Dendritic cell treated with granulocyte-macrophage colony-stimulating factor and Interleukin-4, amounts not matched to agents 40 ng/mL and 50 ng/mL, for 4 days (primary cell): ENCODE measurements around the gene GMDS.

Experiments used
- H3K27ac Mint-ChIP-seq: one replicate; pipeline ENCODE4 v1.8.0; 2022; ENCODE audit warnings: mild to moderate bottlenecking, mixed read lengths
- H3K27me3 Mint-ChIP-seq: one replicate; pipeline ENCODE4 v1.8.0; 2022; ENCODE audit warnings: mild to moderate bottlenecking, mixed read lengths
- H3K36me3 Mint-ChIP-seq: one replicate; pipeline ENCODE4 v1.8.0; 2022; ENCODE audit warnings: low read depth, mixed read lengths
- H3K4me1 Mint-ChIP-seq: one replicate; pipeline ENCODE4 v1.8.0; 2022; ENCODE audit warnings: low read depth, mixed read lengths
- H3K4me3 Mint-ChIP-seq: one replicate; pipeline ENCODE4 v1.8.0; 2022; ENCODE audit warnings: mild to moderate bottlenecking, moderate library complexity, mixed read lengths
- H3K9me3 Mint-ChIP-seq: one replicate; pipeline ENCODE4 v1.8.0; 2022; ENCODE audit warnings: mixed read lengths
- intact Hi-C: fragments of 100-400 bp; cut with micrococcal nuclease; formaldehyde crosslinking; loops from one replicate; pipeline ENCODE4 v1.15.0; 2022

Gene GMDS

DNA sequence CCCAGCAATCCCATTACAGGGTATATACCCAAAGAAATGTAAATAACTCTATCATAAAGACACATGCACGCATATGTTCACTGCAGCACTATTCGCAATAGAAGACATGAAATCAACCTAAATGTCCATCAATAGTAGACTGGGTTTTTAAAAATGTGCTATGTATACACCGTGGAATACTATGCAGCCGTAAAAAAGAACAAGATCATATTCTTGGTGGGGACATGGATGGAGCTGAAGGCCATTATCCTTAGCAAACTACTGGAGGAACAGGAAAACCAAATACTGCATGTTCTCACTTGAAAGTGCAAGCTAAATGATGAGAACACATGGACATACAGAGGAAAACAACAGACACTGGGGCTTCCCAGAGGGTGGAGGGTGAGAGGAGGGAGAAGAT, 201.2 kb downstream of the GMDS start:
- Mint-ChIP-seq H3K4me1 (no peaks in the 10 kb centered on the region), H3K36me3 (no peaks in the 10 kb centered on the region), H3K27me3 (no peaks in the 10 kb centered on the region), H3K27ac (no peak overlapping the region), H3K9me3 (no peaks in the 10 kb centered on the region), H3K4me3 (no peak overlapping the region)
- intact Hi-C loops, result no loop called here

GRCh38 chr6:2042956-2043648, 202.3 kb downstream of the GMDS start:
- Mint-ChIP-seq H3K4me3 (no peak overlapping the region), H3K27ac (no peak overlapping the region), H3K9me3 (no peaks in the 10 kb centered on the region), H3K4me1 (no peaks in the 10 kb centered on the region), H3K27me3 (no peaks in the 10 kb centered on the region), H3K36me3 (no peaks in the 10 kb centered on the region)
- intact Hi-C loops, result no loop called here

- no peaks in the 10 kb centered on the region for H3K27me3 Mint-ChIP-seq
- H3K36me3 Mint-ChIP-seq, result no peaks in the 10 kb centered on the region
- H3K27ac Mint-ChIP-seq, result no peak overlapping the region
- no peaks in the 10 kb centered on the region for H3K9me3 Mint-ChIP-seq
- no peak overlapping the region for H3K4me3 Mint-ChIP-seq
- H3K4me1 Mint-ChIP-seq, result no peaks in the 10 kb centered on the region
- intact Hi-C loops, result no loop called here
These were observed 207.3 kb downstream of the GMDS start for GRCh38 chr6:2038092-2038491.

DNA sequence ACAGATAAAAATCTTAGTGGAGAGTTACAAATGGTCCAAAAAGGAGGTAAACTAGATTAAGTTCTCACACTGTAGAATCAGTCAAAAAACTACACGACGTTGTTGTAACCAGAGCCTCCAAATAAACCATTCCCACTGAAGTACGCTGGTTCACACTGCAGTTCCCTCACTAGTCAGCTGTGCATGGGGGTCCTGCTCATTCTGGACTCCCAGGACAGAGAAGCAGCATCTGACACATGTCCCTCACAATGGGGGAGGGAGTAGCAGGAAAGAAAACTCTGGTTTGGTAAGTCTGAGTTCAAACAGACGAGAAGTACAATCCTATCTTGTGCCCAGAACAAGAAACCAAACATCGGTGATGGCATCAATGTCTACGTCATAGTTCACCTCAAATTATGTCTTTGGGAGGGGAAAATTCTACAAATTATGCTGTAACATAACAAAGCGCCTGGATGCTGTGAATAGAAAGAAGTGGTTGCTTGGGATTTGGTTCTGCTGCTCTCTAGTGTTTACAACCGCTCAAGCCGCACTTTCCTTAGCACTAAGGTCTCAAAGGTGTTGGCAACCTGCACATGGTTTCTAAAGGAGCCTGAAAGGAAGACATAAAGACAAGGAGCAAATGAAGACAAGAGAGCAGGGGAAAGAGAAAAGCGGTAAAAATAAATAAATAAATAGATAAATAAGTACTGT, 208.0 kb downstream of the GMDS start:
- intact Hi-C loops, result no loop called here
- no peak overlapping the region for H3K4me3 Mint-ChIP-seq

DNA sequence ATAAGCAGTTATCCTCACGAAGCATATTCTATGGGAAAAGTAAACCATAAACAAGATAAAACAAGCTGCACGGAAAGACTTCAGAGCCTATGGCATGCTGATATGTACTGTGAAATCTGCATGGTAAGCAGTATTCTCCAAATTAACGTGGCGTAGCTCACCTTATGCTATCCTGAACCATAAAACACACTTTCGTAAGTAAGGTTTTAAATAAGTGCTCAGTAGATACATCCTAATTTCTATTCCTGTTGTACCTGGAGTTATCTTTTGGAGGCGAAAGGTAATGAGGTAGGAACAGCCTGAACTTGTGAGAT, 208.7 kb downstream of the GMDS start:
- no peak overlapping the region for H3K4me3 Mint-ChIP-seq
- H3K36me3 Mint-ChIP-seq, result no peaks in the 10 kb centered on the region
- H3K27ac Mint-ChIP-seq, result no peak overlapping the region
- intact Hi-C loops, result no loop called here
- H3K4me1 Mint-ChIP-seq, result no peaks in the 10 kb centered on the region
- no peaks in the 10 kb centered on the region for H3K9me3 Mint-ChIP-seq
- no peaks in the 10 kb centered on the region for H3K27me3 Mint-ChIP-seq

More for the DNA sequence above, 208.0 kb downstream of the GMDS start:
- no peaks in the 10 kb centered on the region for H3K27me3 Mint-ChIP-seq
- no peaks in the 10 kb centered on the region for H3K4me1 Mint-ChIP-seq
- H3K36me3 Mint-ChIP-seq, result no peaks in the 10 kb centered on the region
- H3K27ac Mint-ChIP-seq, result no peak overlapping the region
- H3K9me3 Mint-ChIP-seq, result no peaks in the 10 kb centered on the region

GRCh38 chr6:2035826-2036709, 209.3 kb downstream of the GMDS start:
- H3K27ac Mint-ChIP-seq, result no peak overlapping the region
- no peaks in the 10 kb centered on the region for H3K36me3 Mint-ChIP-seq
- no peaks in the 10 kb centered on the region for H3K4me1 Mint-ChIP-seq
- H3K27me3 Mint-ChIP-seq, result no peaks in the 10 kb centered on the region
- intact Hi-C loops, result no loop called here
- H3K9me3 Mint-ChIP-seq, result no peaks in the 10 kb centered on the region
- no peak overlapping the region for H3K4me3 Mint-ChIP-seq

DNA sequence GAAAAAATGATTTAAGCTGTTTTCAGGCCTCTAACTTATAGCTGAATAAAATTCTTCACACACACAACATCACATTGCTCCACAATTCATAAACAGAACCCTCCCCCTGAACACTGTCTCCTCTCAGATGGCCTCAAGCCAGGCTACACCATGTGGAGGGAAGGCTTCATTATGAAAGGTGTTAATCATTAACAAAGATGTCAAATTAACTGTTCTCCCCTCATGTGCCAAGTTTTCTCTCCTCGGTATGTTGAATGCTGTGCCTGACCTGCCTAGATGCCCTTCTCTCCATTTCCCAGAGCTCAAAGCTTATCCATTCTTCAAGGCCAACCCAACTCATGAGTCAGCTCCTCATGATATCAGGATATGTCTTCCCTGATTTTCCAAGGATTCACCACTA, 210.4 kb downstream of the GMDS start:
- no peaks in the 10 kb centered on the region for H3K9me3 Mint-ChIP-seq
- no peaks in the 10 kb centered on the region for H3K36me3 Mint-ChIP-seq
- no peaks in the 10 kb centered on the region for H3K4me1 Mint-ChIP-seq
- no peak overlapping the region for H3K27ac Mint-ChIP-seq
- H3K27me3 Mint-ChIP-seq, result no peaks in the 10 kb centered on the region
- no peak overlapping the region for H3K4me3 Mint-ChIP-seq
- intact Hi-C loops, result no loop called here

GRCh38 chr6:2034256-2034655, 211.1 kb downstream of the GMDS start:
- intact Hi-C loops, result no loop called here
- no peaks in the 10 kb centered on the region for H3K4me1 Mint-ChIP-seq
- H3K36me3 Mint-ChIP-seq, result no peaks in the 10 kb centered on the region
- H3K4me3 Mint-ChIP-seq, result no peak overlapping the region
- H3K27me3 Mint-ChIP-seq, result no peaks in the 10 kb centered on the region
- H3K27ac Mint-ChIP-seq, result no peak overlapping the region
- H3K9me3 Mint-ChIP-seq, result no peaks in the 10 kb centered on the region

DNA sequence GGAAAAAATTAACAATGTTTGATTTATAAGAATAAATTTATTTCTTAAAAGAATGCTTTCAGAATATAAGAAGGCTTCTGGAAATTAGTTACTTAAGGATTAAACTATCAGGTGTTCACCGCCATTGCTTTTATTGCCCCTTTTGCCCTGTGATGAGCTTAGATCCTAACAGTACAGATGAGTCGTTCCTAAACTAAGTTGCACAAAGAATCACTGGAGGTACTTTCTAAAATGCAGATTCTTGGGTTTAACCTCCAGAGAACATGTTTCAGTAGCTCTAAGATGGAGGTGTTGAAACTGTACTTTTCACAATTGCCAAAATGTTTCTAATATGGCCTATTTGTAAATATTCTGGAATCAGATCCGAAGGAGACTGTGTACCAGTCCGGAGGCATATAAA, 211.9 kb downstream of the GMDS start:
- Mint-ChIP-seq H3K9me3 (no peaks in the 10 kb centered on the region), H3K4me3 (no peak overlapping the region), H3K4me1 (no peaks in the 10 kb centered on the region), H3K27me3 (no peaks in the 10 kb centered on the region), H3K36me3 (no peaks in the 10 kb centered on the region), H3K27ac (no peak overlapping the region)
- intact Hi-C loops, result no loop called here

GRCh38 chr6:2030682-2031244, 214.6 kb downstream of the GMDS start:
- Mint-ChIP-seq H3K4me3 (no peak overlapping the region), H3K9me3 (no peaks in the 10 kb centered on the region), H3K36me3 (no peaks in the 10 kb centered on the region), H3K27me3 (no peaks in the 10 kb centered on the region), H3K27ac (no peak overlapping the region), H3K4me1 (no peaks in the 10 kb centered on the region)
- intact Hi-C loops, result no loop called here

DNA sequence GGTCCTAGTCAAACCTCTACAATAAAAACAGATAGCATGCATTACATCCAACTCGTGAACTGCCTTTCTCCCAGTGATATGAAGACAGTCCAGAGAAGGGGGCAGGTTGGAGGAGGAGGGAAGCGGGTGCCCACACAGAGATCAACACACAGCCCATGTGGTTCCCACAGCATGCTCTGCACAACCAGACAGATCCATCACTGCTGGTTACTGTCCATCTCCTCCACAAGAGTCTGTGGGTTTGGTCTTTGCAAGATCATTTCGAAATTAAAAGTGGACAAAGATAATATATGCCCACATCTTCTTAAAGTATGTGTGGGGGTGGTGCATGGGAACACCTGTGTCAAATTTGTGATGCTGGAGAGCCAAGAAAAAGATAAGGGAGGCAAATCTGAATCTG, 215.5 kb downstream of the GMDS start:
- no peak overlapping the region for H3K27ac Mint-ChIP-seq
- H3K4me3 Mint-ChIP-seq, result no peak overlapping the region
- intact Hi-C loops, result no loop called here

GRCh38 chr6:2029130-2029794, 216.1 kb downstream of the GMDS start:
- H3K27me3 Mint-ChIP-seq, result no peaks in the 10 kb centered on the region
- H3K27ac Mint-ChIP-seq, result no peak overlapping the region
- intact Hi-C loops, result no loop called here
- no peaks in the 10 kb centered on the region for H3K4me1 Mint-ChIP-seq
- no peak overlapping the region for H3K4me3 Mint-ChIP-seq
- no peaks in the 10 kb centered on the region for H3K9me3 Mint-ChIP-seq
- H3K36me3 Mint-ChIP-seq, result no peaks in the 10 kb centered on the region

More for the DNA sequence above, 215.5 kb downstream of the GMDS start:
- Mint-ChIP-seq H3K27me3 (no peaks in the 10 kb centered on the region), H3K9me3 (no peaks in the 10 kb centered on the region), H3K4me1 (no peaks in the 10 kb centered on the region), H3K36me3 (no peaks in the 10 kb centered on the region)

DNA sequence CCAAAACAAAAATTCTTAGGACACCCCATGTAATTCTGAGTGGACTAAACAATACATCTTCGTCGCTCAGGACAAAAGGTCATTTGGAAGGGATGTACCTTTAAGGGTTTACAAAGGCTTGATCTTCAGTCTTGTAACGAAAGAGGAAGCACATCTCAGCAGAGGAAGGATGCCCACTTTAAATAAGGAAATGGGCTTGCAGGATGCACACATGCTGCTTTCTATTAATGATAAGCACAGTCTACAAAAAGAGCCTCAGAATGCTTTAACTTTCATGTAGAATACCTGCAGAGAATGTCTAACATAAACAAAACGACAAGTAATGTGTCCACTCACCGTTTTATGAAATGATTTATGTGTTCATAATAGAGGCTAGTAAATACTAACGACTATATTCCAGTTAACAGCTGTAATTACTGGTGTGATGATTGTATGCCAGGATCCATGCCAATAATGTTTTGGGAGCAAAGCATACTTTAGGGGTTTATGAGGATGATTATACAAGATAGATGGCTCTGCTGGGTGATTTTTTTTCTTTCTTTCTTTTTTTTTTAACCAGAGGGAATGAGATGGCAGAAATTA, 216.9 kb downstream of the GMDS start:
- no peaks in the 10 kb centered on the region for H3K36me3 Mint-ChIP-seq
- H3K27me3 Mint-ChIP-seq, result no peaks in the 10 kb centered on the region
- no peak overlapping the region for H3K4me3 Mint-ChIP-seq
- H3K4me1 Mint-ChIP-seq, result no peaks in the 10 kb centered on the region
- H3K27ac Mint-ChIP-seq, result no peak overlapping the region
- intact Hi-C loops, result no loop called here
- H3K9me3 Mint-ChIP-seq, result no peaks in the 10 kb centered on the region
